Astrocyte (in vitro differentiated cells and primary cell): ENCODE results near the gene HOXB6.

Source experiments
- EZH2 ChIP-seq: IDR thresholded peaks from 2 replicates; pipeline ENCODE4 v1.6.1; 2012; ENCODE audit warnings: mild to moderate bottlenecking, low read length, inconsistent platforms; ENCODE audit not compliant: insufficient read depth
- TF ChIP-seq, protein P1 (sequence below): IDR thresholded peaks from 2 replicates; pipeline ENCODE4 v1.5.1; 2011; ENCODE audit warnings: low read depth, mild to moderate bottlenecking, inconsistent platforms, low read length, moderate library complexity; ENCODE audit not compliant: insufficient read depth

- TF ChIP-seq, protein P1, sequence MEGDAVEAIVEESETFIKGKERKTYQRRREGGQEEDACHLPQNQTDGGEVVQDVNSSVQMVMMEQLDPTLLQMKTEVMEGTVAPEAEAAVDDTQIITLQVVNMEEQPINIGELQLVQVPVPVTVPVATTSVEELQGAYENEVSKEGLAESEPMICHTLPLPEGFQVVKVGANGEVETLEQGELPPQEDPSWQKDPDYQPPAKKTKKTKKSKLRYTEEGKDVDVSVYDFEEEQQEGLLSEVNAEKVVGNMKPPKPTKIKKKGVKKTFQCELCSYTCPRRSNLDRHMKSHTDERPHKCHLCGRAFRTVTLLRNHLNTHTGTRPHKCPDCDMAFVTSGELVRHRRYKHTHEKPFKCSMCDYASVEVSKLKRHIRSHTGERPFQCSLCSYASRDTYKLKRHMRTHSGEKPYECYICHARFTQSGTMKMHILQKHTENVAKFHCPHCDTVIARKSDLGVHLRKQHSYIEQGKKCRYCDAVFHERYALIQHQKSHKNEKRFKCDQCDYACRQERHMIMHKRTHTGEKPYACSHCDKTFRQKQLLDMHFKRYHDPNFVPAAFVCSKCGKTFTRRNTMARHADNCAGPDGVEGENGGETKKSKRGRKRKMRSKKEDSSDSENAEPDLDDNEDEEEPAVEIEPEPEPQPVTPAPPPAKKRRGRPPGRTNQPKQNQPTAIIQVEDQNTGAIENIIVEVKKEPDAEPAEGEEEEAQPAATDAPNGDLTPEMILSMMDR = no peak
- peak; percentile 81 for TF ChIP-seq EZH2
Measured at GRCh38 chr17:48568499-48569239, 36.1 kb downstream of the HOXB6 start.
